Measurements from ENCODE around the gene EFEMP2.

Gene EFEMP2

DNA sequence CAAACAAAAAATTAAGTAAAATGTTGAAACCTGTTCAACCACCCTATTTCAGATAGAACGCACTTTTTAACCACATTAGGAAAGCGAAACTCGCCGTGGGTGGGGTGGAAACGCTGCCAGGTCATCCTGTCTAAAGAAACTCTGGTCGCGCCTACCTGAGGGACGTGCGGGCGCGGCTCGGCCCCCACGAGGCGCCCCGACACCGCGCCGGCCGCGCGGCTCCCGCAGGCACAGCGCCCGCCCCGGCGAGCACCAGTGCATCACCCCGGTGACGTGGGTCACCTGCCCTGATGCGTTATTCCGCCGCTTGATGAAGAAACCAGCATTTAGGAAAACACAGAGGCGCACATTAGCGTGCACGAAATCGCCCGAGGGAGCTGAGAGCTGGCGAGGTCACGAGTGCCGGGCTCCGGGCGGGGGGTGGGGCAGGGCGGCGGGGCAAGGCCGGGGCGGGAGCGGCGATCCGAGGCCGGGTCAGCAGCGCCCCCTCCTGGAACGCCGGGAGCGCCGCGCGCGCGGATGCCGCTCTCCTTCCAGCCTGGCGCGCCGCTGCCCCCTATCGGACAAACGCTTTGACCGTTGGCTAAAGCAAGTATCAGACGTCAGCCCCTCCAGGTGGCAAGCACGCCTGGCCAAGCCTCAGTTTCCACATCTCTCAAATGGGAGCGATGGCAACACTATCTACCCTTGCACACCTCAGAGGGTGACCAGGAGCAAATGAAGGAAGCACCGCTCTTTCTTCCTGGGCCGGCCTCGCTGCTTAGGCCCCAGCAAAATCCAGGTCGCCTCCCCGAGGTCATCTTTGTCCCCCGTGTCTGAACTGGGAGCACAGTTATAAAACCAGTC, 54.5 kb downstream of the EFEMP2 start:
- DNase-seq, result no peak

DNA sequence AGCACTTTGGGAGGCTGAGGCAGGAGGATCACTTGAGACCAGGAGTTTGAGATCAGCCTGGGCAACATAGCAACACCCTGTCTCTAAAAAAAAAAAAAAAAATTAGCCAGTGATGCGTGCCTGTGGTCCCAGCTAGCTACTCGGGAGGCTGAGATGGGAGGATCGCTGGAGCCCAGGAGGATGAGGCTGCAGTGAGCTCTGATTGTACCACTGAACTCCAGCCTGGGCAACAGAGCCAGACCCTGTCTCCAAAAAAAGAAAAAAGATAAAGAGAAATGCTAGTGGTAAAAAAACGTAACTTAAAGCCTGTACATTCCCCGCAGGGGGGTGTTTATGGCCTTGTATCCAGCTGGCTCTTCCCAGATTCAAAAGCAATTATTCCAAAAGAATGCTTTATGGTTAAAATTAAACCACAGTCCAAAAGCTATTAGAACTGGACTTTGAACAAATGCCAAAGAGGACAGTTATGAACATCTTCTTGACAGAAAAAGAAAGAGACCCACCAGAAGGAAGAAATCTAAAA, 55.2 kb downstream of the EFEMP2 start:
- no peak for DNase-seq

DNA sequence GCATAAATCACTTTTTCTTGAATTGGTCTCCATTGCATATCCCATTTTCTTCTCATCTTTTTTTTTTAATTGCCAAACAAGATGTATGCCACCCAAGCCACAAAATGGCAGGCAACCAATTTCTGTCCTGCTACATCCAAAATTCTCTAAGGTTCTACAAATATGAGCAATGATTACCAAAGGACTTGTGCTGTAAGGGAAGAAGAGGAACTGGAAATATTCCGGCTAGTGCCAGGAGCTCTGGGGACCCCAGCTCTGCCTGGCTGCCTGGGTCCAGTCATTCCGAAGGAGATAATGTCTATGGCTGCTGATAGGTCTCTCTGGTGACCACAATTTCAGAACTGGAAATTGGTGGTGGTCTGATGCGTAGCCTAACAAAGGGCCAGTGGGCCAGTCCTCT, 55.9 kb downstream of the EFEMP2 start:
- DNase-seq, result no peak
